OCI-LY7 (cell line): Measurements from ENCODE around the gene ADD3. TPM values are rescaled to one million over a fixed set of nuclear protein-coding genes. Genes with fewer than 3 reads are reported as not detected.

ENCODE experiments used
- BruUV-seq: library from RNA; stranded (reverse); fragments of 400-500 nt; replicated peaks from 2 replicates; lab custom pipeline; 2021; lab: Mats Ljungman, UMichigan
- CTCF ChIA-PET: fragments of 300-600 bp; sonication (Branson Sonifier 250); formaldehyde crosslinking; loops from one replicate; lab custom pipeline; 2022; ENCODE audit warnings: antibody characterized with exemption; ENCODE audit not compliant: unreplicated experiment; lab: Charles Lee
- POLR2A ChIA-PET: fragments of 300-600 bp; sonication (Branson Sonifier 250); formaldehyde crosslinking; loops from one replicate; lab custom pipeline; 2022; ENCODE audit warnings: antibody characterized with exemption; lab: Charles Lee
- DNase-seq: peaks from one replicate; pipeline ENCODE4 v3.0.0-alpha.2; 2015; ENCODE audit warnings: low spot score
- H2AFZ ChIP-seq: fragments of 200-600 bp; sonication (generic), shearing (Covaris generic); 2 replicates; pipeline ENCODE4 v1.6.1; 2014; ENCODE audit warnings: mild to moderate bottlenecking, antibody characterized with exemption, low read length, moderate library complexity
- H3K27ac ChIP-seq: fragments of 200-600 bp; sonication (generic); 2 replicates; pipeline ENCODE4 v1.5.1; 2014; ENCODE audit warnings: mixed run types, low read depth, mild to moderate bottlenecking, moderate library complexity, low read length, inconsistent platforms; ENCODE audit not compliant: poor library complexity, severe bottlenecking
- H3K36me3 ChIP-seq: fragments of 200-600 bp; sonication (generic); 2 replicates; pipeline ENCODE4 v1.6.1; 2014; ENCODE audit warnings: mild to moderate bottlenecking, antibody characterized with exemption, low read length, moderate library complexity, mixed read lengths; ENCODE audit not compliant: insufficient read depth
- H3K4me1 ChIP-seq: fragments of 200-600 bp; sonication (generic); 2 replicates; pipeline ENCODE4 v1.5.1; 2014; ENCODE audit warnings: mild to moderate bottlenecking, low read length; ENCODE audit not compliant: insufficient read depth, poor library complexity, severe bottlenecking
- H3K4me2 ChIP-seq: fragments of 200-600 bp; sonication (generic); 2 replicates; pipeline ENCODE4 v1.6.1; 2014; ENCODE audit warnings: mild to moderate bottlenecking, low read length
- H3K4me3 ChIP-seq: fragments of 200-600 bp; sonication (generic); 2 replicates; pipeline ENCODE4 v1.5.1; 2014; ENCODE audit warnings: mild to moderate bottlenecking, low read depth, low read length; ENCODE audit not compliant: poor library complexity, severe bottlenecking
- H3K79me2 ChIP-seq: fragments of 200-600 bp; sonication (generic); 2 replicates; pipeline ENCODE4 v1.6.1; 2016; ENCODE audit warnings: low read depth, mild to moderate bottlenecking, low read length, moderate library complexity, mixed read lengths; ENCODE audit not compliant: insufficient read depth
- H3K9me2 ChIP-seq: fragments of 200-600 bp; sonication (generic); 2 replicates; pipeline ENCODE4 v1.6.1; 2016; ENCODE audit warnings: mild to moderate bottlenecking, low read length, mixed read lengths; ENCODE audit not compliant: insufficient read depth
- H3K9me3 ChIP-seq: fragments of 200-600 bp; sonication (generic); 2 replicates; pipeline ENCODE4 v1.6.1; 2014; ENCODE audit warnings: mild to moderate bottlenecking, mixed run types, low read length, mixed read lengths
- H4K20me1 ChIP-seq: fragments of 200-600 bp; sonication (generic); 2 replicates; pipeline ENCODE4 v1.6.1; 2014; ENCODE audit warnings: mild to moderate bottlenecking, antibody characterized with exemption, low read length, moderate library complexity, mixed read lengths; ENCODE audit not compliant: insufficient read depth
- CTCF ChIP-seq: fragments of 200-600 bp; sonication (generic); conservative IDR thresholded peaks from 2 replicates; pipeline ENCODE4 v1.5.1; 2014; ENCODE audit warnings: mild to moderate bottlenecking, antibody characterized with exemption, low read length, moderate library complexity, mixed read lengths
- EZH2phosphoT487 ChIP-seq: fragments of 200-600 bp; sonication (generic); IDR thresholded peaks from 2 replicates; pipeline ENCODE4 v1.6.1; 2018; ENCODE audit warnings: low read depth, borderline replicate concordance, mild to moderate bottlenecking, mixed run types, antibody characterized with exemption, low read length, moderate library complexity, mixed read lengths
- intact Hi-C: fragments of 100-400 bp; cut with micrococcal nuclease; formaldehyde crosslinking; loops from one replicate; pipeline ENCODE4 v1.10.0; 2022; ENCODE audit not compliant: unreplicated experiment
- total RNA-seq, 2 experiments: library from RNA; depleted of rRNA in 1 of 2; stranded (reverse); fragments of >200 nt in 1 of 2; shearing (Covaris generic) in 1 of 2; gene quantifications; 2 replicates each; pipeline ENCODE4 v1.2.3, GENCODE V29; 2014 to 2022

The ADD3 gene
- total RNA-seq, 2 experiments from 2014 or later, result 75.8 to 89.7 TPM

GRCh38 chr10:110103921-110104461 is 96.2 kb downstream of the ADD3 start:
- H4K20me1 ChIP-seq, result no peaks in the 10 kb centered on the region
- 0 out of 2 replicates have a peak, but pooled peaks have one; percentile 25 for TF ChIP-seq CTCF
- no peak for TF ChIP-seq EZH2phosphoT487
- CTCF ChIA-PET, result no interaction called here
- no peak overlapping the region for H2AFZ ChIP-seq
- intact Hi-C loops, result no loop called here
- POLR2A ChIA-PET, result no interaction called here
- no peaks in the 10 kb centered on the region for H3K9me2 ChIP-seq
- no peak overlapping the region for H3K4me2 ChIP-seq
- no peaks in the 10 kb centered on the region for H3K9me3 ChIP-seq
- peaks cover 44% of the 10 kb centered on the region; the same call in 1 of the 2 replicates for H3K36me3 ChIP-seq
- no peak overlapping the region for H3K27ac ChIP-seq
- H3K4me1 ChIP-seq, result no peaks in the 10 kb centered on the region
- no peak for DNase-seq
- no peak overlapping the region for H3K4me3 ChIP-seq
- BruUV-seq, result no TSS peak
- 0 out of 2 replicates have a peak, but pooled peaks cover 4% of the 10 kb centered on the region for H3K79me2 ChIP-seq

DNA sequence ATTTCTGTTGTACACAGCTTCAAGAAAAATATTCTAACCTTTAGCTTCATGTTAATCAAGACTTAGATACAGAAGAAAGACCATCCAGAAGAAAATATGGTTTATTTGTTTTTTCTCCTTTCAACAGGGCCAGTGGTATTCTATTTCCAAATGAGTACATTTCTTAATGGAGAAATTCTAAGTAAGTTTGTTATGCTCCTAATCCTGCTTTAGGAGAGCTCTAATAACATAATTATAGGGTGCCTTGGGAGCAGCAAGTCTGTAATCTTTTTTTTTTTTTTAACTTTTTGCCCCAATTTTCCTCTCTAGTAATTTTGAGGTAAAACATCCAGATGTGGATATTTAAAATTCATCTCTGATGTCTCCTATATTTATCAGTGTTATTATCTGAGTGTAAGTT is 98.1 kb downstream of the ADD3 start:
- ChIA-PET CTCF (no interaction called here), POLR2A (interaction anchor here (1.0 to 1.3 kb wide), 4 partner anchors 9 to 48 kb away, joined by 3 to 4 read pairs (median 4); no protein-coding TSS in a partner anchor)
- intact Hi-C loops, result no loop called here
- H3K4me2 ChIP-seq, result no peak overlapping the region
- H3K9me2 ChIP-seq, result no peaks in the 10 kb centered on the region
- H3K27ac ChIP-seq, result no peak overlapping the region
- H3K79me2 ChIP-seq, result no peaks in the 10 kb centered on the region
- no peak overlapping the region for H2AFZ ChIP-seq
- no peaks in the 10 kb centered on the region for H4K20me1 ChIP-seq
- BruUV-seq, result no TSS peak
- DNase-seq, result no peak
- peaks cover 46% of the 10 kb centered on the region; the same call in 1 of the 2 replicates for H3K36me3 ChIP-seq
- H3K4me3 ChIP-seq, result no peak overlapping the region
- TF ChIP-seq EZH2phosphoT487, result no peak
- no peak for TF ChIP-seq CTCF
- H3K4me1 ChIP-seq, result no peaks in the 10 kb centered on the region
- no peaks in the 10 kb centered on the region for H3K9me3 ChIP-seq

DNA sequence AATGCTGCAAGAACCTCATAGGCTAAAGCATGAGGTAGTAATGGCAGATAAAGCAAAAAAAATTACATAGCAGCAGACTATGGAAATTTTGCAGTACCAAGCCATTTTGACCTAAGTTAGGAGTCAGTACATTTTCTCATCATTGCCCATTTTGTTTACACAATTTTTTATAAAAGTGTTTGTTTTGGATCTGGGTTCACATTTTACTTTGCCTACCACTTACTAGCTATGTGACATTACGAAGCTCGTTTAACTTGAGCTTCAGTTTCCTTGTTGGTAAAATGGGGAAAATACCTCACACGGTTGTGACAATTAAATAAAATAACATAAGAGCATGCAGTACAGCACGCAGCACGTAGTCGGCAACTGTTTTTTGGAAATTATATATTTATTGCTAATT is 99.6 kb downstream of the ADD3 start:
- Histone ChIP-seq H3K9me3 (no peaks in the 10 kb centered on the region), H4K20me1 (no peaks in the 10 kb centered on the region), H3K9me2 (no peaks in the 10 kb centered on the region), H3K79me2 (no peaks in the 10 kb centered on the region), H3K36me3 (peaks cover 36% of the 10 kb centered on the region), H3K27ac (no peak overlapping the region), H3K4me2 (no peak overlapping the region), H3K4me1 (no peaks in the 10 kb centered on the region), H2AFZ (no peak overlapping the region), H3K4me3 (no peak overlapping the region)
- intact Hi-C loops, result no loop called here
- DNase-seq, result no peak
- ChIA-PET POLR2A (interaction anchor here (0.6 to 1.4 kb wide), 6 partner anchors 46 to 204 kb away, joined by 3 to 4 read pairs (median 4); no protein-coding TSS in a partner anchor), CTCF (no interaction called here)
- no TSS peak for BruUV-seq
- TF ChIP-seq CTCF (no peak), EZH2phosphoT487 (no peak)
